ENCODE measurements around the gene GATA6.
"Not testable (repeated sequence)": the region's sequence is repeated elsewhere in the genome, so short reads cannot be mapped to it uniquely, and the experiment has no call there.

GATA6 gene

GRCh38 chr18:22204996-22205395 lies 35.6 kb downstream of the GATA6 start:
- DNase-seq (ENCODE audit: low spot score): no peak

- DNase-seq (ENCODE audit: low spot score): no peak
Measured at GRCh38 chr18:22207021-22207758, 37.8 kb downstream of the GATA6 start.

- no peak for DNase-seq (ENCODE audit: low spot score)
Measured at GRCh38 chr18:22210311-22210754, 40.9 kb downstream of the GATA6 start.

GRCh38 chr18:22211657-22212056 lies 42.3 kb downstream of the GATA6 start:
- no peak for DNase-seq (ENCODE audit: low spot score)

- DNase-seq (ENCODE audit: low spot score): no peak
Measured at GRCh38 chr18:22213333-22213973, 44.1 kb downstream of the GATA6 start.

- DNase-seq (ENCODE audit: low spot score): peak; percentile 40
Measured at GRCh38 chr18:22214731-22215528, 45.5 kb downstream of the GATA6 start.

- no peak for DNase-seq (ENCODE audit: low spot score)
Measured at GRCh38 chr18:22218835-22219234, 49.4 kb downstream of the GATA6 start.

- DNase-seq (ENCODE audit: low spot score): no peak
Measured at GRCh38 chr18:22219568-22220355, 50.4 kb downstream of the GATA6 start.

- DNase-seq (ENCODE audit: low spot score): not testable (repeated sequence)
Measured at GRCh38 chr18:22220585-22220984, 51.2 kb downstream of the GATA6 start.

GRCh38 chr18:22221350-22221749 lies 52.0 kb downstream of the GATA6 start:
- DNase-seq (ENCODE audit: low spot score): no peak

- peak; percentile 97 for DNase-seq (ENCODE audit: low spot score)
Measured at GRCh38 chr18:22223254-22223964, 54.0 kb downstream of the GATA6 start.

- no peak for DNase-seq (ENCODE audit: low spot score)
Measured at GRCh38 chr18:22223965-22224322, 54.6 kb downstream of the GATA6 start.

GRCh38 chr18:22224339-22224738 lies 55.0 kb downstream of the GATA6 start:
- DNase-seq (ENCODE audit: low spot score): no peak

GRCh38 chr18:22226801-22227200 lies 57.4 kb downstream of the GATA6 start:
- no peak for DNase-seq (ENCODE audit: low spot score)

GRCh38 chr18:22228976-22229375 lies 59.6 kb downstream of the GATA6 start:
- DNase-seq (ENCODE audit: low spot score): no peak

- no peak for DNase-seq (ENCODE audit: low spot score)
Measured at GRCh38 chr18:22229456-22230124, 60.2 kb downstream of the GATA6 start.

GRCh38 chr18:22230471-22230945 lies 61.1 kb downstream of the GATA6 start:
- DNase-seq (ENCODE audit: low spot score): no peak

GRCh38 chr18:22233266-22233665 lies 63.9 kb downstream of the GATA6 start:
- DNase-seq (ENCODE audit: low spot score): no peak

- no peak for DNase-seq (ENCODE audit: low spot score)
Measured at GRCh38 chr18:22238036-22238435, 68.6 kb downstream of the GATA6 start.

- DNase-seq (ENCODE audit: low spot score): no peak
Measured at GRCh38 chr18:22238681-22239080, 69.3 kb downstream of the GATA6 start.

GRCh38 chr18:22241921-22242361 lies 72.6 kb downstream of the GATA6 start:
- peak; percentile 44 for DNase-seq (ENCODE audit: low spot score)
